HEK293 (cell line): ENCODE results near the gene WDR70.

Experiments
- GLI4 ChIP-seq: fragments of 450-650 bp; formaldehyde crosslinking; IDR thresholded peaks from 2 replicates; pipeline ENCODE4 v1.5.1; 2016; ENCODE audit warnings: missing biosample characterization, missing genetic modification characterization
- HOXA7 ChIP-seq: sonication (generic); formaldehyde crosslinking; IDR thresholded peaks from 2 replicates; pipeline ENCODE4 v1.8.1; 2022; ENCODE audit warnings: missing genetic modification reagents, borderline replicate concordance
- TCF7L2 ChIP-seq: IDR thresholded peaks from 2 replicates; pipeline ENCODE4 v1.6.1; 2011; ENCODE audit warnings: low read depth, mild to moderate bottlenecking, inconsistent platforms, low read length, moderate library complexity, borderline replicate concordance
- WT1 ChIP-seq: fragments of 450-650 bp; formaldehyde crosslinking; IDR thresholded peaks from 2 replicates; pipeline ENCODE4 v1.5.1; 2016; ENCODE audit warnings: missing biosample characterization, missing genetic modification characterization
- ZBTB1 ChIP-seq: fragments of 450-650 bp; formaldehyde crosslinking; IDR thresholded peaks from 2 replicates; pipeline ENCODE4 v1.5.1; 2016; ENCODE audit warnings: missing biosample characterization, missing genetic modification characterization
- ZBTB8A ChIP-seq: fragments of 450-650 bp; formaldehyde crosslinking; IDR thresholded peaks from 2 replicates; pipeline ENCODE4 v1.5.1; 2016; ENCODE audit warnings: missing biosample characterization, missing genetic modification characterization
- ZEB2 ChIP-seq: fragments of 450-650 bp; formaldehyde crosslinking; IDR thresholded peaks from 2 replicates; pipeline ENCODE4 v1.5.1; 2016; ENCODE audit warnings: missing biosample characterization, missing genetic modification characterization
- ZNF121 ChIP-seq: fragments of 450-650 bp; formaldehyde crosslinking; IDR thresholded peaks from 2 replicates; pipeline ENCODE4 v1.5.1; 2016; ENCODE audit warnings: missing biosample characterization, missing genetic modification characterization
- ZNF175 ChIP-seq: fragments of 450-650 bp; formaldehyde crosslinking; IDR thresholded peaks from 2 replicates; pipeline ENCODE4 v1.5.1; 2016; ENCODE audit warnings: missing biosample characterization, missing genetic modification characterization
- ZNF23 ChIP-seq: fragments of 450-650 bp; formaldehyde crosslinking; IDR thresholded peaks from 2 replicates; pipeline ENCODE4 v1.5.1; 2016; ENCODE audit warnings: missing biosample characterization, missing genetic modification characterization, borderline replicate concordance
- ZNF24 ChIP-seq: fragments of 450-650 bp; formaldehyde crosslinking; IDR thresholded peaks from 2 replicates; pipeline ENCODE4 v1.5.1; 2016; ENCODE audit warnings: missing biosample characterization, missing genetic modification characterization
- ZNF280D ChIP-seq: fragments of 450-650 bp; formaldehyde crosslinking; IDR thresholded peaks from 2 replicates; pipeline ENCODE4 v1.5.1; 2016; ENCODE audit warnings: missing biosample characterization, missing genetic modification characterization
- ZNF37A ChIP-seq: fragments of 450-650 bp; IDR thresholded peaks from 2 replicates; pipeline ENCODE4 v1.5.1; 2018; ENCODE audit warnings: missing biosample characterization, missing genetic modification characterization
- ZNF558 ChIP-seq: fragments of 450-650 bp; formaldehyde crosslinking; IDR thresholded peaks from 2 replicates; pipeline ENCODE4 v1.5.1; 2016; ENCODE audit warnings: missing biosample characterization, missing genetic modification characterization
- ZNF624 ChIP-seq: fragments of 450-650 bp; formaldehyde crosslinking; IDR thresholded peaks from 2 replicates; pipeline ENCODE4 v1.5.1; 2017; ENCODE audit warnings: missing biosample characterization, missing genetic modification characterization
- ZSCAN16 ChIP-seq: fragments of 450-650 bp; formaldehyde crosslinking; IDR thresholded peaks from 2 replicates; pipeline ENCODE4 v1.5.1; 2016; ENCODE audit warnings: missing biosample characterization, missing genetic modification characterization
- ZSCAN5A ChIP-seq: fragments of 450-650 bp; formaldehyde crosslinking; IDR thresholded peaks from 2 replicates; pipeline ENCODE4 v1.5.1; 2016; ENCODE audit warnings: missing biosample characterization, missing genetic modification characterization
- TF ChIP-seq, protein P1 (sequence below): fragments of 450-650 bp; formaldehyde crosslinking; IDR thresholded peaks from 2 replicates; pipeline ENCODE4 v1.5.1; 2016; ENCODE audit warnings: missing biosample characterization, missing genetic modification characterization
- TF ChIP-seq, protein P2 (sequence below): fragments of 450-650 bp; formaldehyde crosslinking; IDR thresholded peaks from 2 replicates; pipeline ENCODE4 v1.5.1; 2016; ENCODE audit warnings: missing biosample characterization, missing genetic modification characterization
- TF ChIP-seq, protein P3 (sequence below): fragments of 450-650 bp; formaldehyde crosslinking; IDR thresholded peaks from 2 replicates; pipeline ENCODE4 v1.5.1; 2016; ENCODE audit warnings: missing biosample characterization, missing genetic modification characterization
- TF ChIP-seq, protein P4 (sequence below): fragments of 450-650 bp; formaldehyde crosslinking; IDR thresholded peaks from 2 replicates; pipeline ENCODE4 v1.5.1; 2016; ENCODE audit warnings: missing biosample characterization, missing genetic modification characterization

The WDR70 gene

DNA sequence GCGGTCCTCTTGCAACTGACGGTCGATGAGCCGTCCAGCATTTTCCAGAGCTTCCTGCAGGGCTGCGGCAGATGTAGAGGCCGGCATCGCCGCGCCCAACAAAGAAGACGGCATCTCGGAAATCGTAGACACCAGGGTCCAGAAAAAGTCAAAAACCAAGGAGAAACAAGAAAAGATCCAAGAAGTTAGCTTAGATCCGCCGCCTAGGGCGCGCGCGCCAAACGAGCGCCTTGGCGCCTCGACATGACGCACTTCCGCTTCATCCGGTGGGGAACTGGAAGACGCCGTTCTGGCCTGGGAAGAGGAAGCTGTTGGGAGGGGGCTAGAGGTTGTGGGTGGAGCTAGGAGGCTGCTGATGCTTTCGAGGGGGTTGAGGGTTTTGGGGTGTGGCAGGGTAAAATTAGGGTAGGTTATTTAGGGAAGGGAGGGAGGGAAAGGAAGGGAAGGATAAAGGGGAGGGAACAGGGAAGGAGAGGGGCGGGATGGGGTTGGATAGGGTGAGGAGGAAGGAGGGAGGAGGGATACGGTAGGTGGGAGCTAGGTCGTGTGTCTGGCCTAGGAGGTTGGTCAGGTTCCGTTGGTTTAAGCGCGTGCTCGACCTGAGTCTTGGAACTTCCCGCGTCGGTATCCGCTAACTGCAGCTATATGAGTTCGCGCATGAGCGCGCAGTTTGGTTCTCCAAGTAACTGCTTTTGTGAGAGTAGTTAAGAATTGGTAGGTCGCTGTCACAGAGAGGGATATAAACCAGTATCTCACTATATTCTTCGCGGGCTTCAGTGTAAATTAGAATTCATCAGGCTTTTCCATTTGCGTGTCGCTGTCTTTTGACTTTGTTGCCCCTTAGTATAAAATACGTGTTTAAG lies 8.0 kb upstream of the WDR70 start, which contains the start of gene NUP155 (continued):
- no peak for TF ChIP-seq ZNF280D
- no peak for TF ChIP-seq HOXA7
- peak; percentile 95 for TF ChIP-seq WT1 (tag by site-specific recombination)
- no peak for TF ChIP-seq ZNF121 (tag by site-specific recombination)
- TF ChIP-seq, protein P1, sequence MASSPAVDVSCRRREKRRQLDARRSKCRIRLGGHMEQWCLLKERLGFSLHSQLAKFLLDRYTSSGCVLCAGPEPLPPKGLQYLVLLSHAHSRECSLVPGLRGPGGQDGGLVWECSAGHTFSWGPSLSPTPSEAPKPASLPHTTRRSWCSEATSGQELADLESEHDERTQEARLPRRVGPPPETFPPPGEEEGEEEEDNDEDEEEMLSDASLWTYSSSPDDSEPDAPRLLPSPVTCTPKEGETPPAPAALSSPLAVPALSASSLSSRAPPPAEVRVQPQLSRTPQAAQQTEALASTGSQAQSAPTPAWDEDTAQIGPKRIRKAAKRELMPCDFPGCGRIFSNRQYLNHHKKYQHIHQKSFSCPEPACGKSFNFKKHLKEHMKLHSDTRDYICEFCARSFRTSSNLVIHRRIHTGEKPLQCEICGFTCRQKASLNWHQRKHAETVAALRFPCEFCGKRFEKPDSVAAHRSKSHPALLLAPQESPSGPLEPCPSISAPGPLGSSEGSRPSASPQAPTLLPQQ, result peak; percentile 87
- TF ChIP-seq GLI4 (tag by site-specific recombination), result no peak; the same call in 1 of the 2 replicates
- TF ChIP-seq ZNF175 (tag by site-specific recombination), result no peak
- peak; percentile 58; the same call in 1 of the 2 replicates for TF ChIP-seq TCF7L2
- 0 out of 2 replicates have a peak, but pooled peaks have one; percentile 48 for TF ChIP-seq ZSCAN16 (tag by site-specific recombination)
- TF ChIP-seq ZEB2, result peak; percentile 98
- TF ChIP-seq, protein P2, sequence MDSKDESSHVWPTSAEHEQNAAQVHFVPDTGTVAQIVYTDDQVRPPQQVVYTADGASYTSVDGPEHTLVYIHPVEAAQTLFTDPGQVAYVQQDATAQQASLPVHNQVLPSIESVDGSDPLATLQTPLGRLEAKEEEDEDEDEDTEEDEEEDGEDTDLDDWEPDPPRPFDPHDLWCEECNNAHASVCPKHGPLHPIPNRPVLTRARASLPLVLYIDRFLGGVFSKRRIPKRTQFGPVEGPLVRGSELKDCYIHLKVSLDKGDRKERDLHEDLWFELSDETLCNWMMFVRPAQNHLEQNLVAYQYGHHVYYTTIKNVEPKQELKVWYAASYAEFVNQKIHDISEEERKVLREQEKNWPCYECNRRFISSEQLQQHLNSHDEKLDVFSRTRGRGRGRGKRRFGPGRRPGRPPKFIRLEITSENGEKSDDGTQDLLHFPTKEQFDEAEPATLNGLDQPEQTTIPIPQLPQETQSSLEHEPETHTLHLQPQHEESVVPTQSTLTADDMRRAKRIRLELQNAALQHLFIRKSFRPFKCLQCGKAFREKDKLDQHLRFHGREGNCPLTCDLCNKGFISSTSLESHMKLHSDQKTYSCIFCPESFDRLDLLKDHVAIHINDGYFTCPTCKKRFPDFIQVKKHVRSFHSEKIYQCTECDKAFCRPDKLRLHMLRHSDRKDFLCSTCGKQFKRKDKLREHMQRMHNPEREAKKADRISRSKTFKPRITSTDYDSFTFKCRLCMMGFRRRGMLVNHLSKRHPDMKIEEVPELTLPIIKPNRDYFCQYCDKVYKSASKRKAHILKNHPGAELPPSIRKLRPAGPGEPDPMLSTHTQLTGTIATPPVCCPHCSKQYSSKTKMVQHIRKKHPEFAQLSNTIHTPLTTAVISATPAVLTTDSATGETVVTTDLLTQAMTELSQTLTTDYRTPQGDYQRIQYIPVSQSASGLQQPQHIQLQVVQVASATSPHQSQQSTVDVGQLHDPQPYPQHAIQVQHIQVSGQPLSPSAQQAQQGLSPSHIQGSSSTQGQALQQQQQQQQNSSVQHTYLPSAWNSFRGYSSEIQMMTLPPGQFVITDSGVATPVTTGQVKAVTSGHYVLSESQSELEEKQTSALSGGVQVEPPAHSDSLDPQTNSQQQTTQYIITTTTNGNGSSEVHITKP (tag by site-specific recombination), result peak; percentile 98
- no peak; the same call in 1 of the 2 replicates for TF ChIP-seq ZBTB1 (tag by site-specific recombination)
- peak; percentile 87; the same call in 1 of the 2 replicates for TF ChIP-seq ZSCAN5A (tag by site-specific recombination)
- TF ChIP-seq ZNF24 (tag by site-specific recombination), result 0 out of 2 replicates have a peak, but pooled peaks have one; percentile 73
- no peak for TF ChIP-seq ZNF624 (tag by site-specific recombination)
- no peak for TF ChIP-seq ZNF37A (tag by site-specific recombination)
- no peak for TF ChIP-seq ZNF23
- TF ChIP-seq, protein P3, sequence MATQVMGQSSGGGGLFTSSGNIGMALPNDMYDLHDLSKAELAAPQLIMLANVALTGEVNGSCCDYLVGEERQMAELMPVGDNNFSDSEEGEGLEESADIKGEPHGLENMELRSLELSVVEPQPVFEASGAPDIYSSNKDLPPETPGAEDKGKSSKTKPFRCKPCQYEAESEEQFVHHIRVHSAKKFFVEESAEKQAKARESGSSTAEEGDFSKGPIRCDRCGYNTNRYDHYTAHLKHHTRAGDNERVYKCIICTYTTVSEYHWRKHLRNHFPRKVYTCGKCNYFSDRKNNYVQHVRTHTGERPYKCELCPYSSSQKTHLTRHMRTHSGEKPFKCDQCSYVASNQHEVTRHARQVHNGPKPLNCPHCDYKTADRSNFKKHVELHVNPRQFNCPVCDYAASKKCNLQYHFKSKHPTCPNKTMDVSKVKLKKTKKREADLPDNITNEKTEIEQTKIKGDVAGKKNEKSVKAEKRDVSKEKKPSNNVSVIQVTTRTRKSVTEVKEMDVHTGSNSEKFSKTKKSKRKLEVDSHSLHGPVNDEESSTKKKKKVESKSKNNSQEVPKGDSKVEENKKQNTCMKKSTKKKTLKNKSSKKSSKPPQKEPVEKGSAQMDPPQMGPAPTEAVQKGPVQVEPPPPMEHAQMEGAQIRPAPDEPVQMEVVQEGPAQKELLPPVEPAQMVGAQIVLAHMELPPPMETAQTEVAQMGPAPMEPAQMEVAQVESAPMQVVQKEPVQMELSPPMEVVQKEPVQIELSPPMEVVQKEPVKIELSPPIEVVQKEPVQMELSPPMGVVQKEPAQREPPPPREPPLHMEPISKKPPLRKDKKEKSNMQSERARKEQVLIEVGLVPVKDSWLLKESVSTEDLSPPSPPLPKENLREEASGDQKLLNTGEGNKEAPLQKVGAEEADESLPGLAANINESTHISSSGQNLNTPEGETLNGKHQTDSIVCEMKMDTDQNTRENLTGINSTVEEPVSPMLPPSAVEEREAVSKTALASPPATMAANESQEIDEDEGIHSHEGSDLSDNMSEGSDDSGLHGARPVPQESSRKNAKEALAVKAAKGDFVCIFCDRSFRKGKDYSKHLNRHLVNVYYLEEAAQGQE (tag by site-specific recombination), result peak; percentile 43
- TF ChIP-seq ZBTB8A (tag by site-specific recombination), result peak; percentile 76; the same call in 1 of the 2 replicates
- TF ChIP-seq, protein P4, sequence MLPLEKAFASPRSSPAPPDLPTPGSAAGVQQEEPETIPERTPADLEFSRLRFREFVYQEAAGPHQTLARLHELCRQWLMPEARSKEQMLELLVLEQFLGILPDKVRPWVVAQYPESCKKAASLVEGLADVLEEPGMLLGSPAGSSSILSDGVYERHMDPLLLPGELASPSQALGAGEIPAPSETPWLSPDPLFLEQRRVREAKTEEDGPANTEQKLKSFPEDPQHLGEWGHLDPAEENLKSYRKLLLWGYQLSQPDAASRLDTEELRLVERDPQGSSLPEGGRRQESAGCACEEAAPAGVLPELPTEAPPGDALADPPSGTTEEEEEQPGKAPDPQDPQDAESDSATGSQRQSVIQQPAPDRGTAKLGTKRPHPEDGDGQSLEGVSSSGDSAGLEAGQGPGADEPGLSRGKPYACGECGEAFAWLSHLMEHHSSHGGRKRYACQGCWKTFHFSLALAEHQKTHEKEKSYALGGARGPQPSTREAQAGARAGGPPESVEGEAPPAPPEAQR (tag by site-specific recombination), result peak; percentile 76; the same call in 1 of the 2 replicates
- TF ChIP-seq ZNF558, result no peak; the same call in 1 of the 2 replicates
